DOHH2 (cell line): ENCODE measurements around the gene SENP6.
"Not testable (repeated sequence)": the region's sequence is repeated elsewhere in the genome, so short reads cannot be mapped to it uniquely, and the experiment has no call there.

Experiments used
- EZH2phosphoT487 ChIP-seq: fragments of 200-600 bp; sonication (generic); IDR thresholded peaks from 2 replicates; pipeline ENCODE4 v1.6.1; 2017; ENCODE audit warnings: borderline replicate concordance, mild to moderate bottlenecking, antibody characterized with exemption, low read length, moderate library complexity, mixed read lengths
- TF ChIP-seq, protein P1 (sequence below): fragments of 200-600 bp; sonication (generic); IDR thresholded peaks from one replicate; pipeline ENCODE4 v1.5.1; 2014; ENCODE audit warnings: antibody characterized with exemption, mild to moderate bottlenecking, low read depth, low read length; ENCODE audit not compliant: poor library complexity, severe bottlenecking

DNA sequence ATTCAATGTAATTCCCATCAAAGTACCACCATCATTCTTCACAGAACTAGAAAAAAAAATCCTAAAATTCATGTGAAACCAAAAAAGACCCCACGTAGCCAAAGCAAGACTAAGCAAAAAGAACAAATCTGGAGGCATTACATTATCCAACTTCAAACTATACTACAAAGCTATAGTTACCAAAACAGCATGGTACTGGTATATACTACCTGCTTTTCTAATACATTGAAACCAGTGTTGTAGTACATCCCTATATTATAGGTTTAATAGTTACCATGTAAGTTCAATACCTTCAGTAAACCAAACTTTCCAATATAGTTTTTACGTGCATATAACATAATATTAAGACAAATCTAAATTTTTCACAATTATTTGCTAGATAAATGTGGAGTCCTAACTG, 17.1 kb upstream of the SENP6 start:
- TF ChIP-seq, protein P1, sequence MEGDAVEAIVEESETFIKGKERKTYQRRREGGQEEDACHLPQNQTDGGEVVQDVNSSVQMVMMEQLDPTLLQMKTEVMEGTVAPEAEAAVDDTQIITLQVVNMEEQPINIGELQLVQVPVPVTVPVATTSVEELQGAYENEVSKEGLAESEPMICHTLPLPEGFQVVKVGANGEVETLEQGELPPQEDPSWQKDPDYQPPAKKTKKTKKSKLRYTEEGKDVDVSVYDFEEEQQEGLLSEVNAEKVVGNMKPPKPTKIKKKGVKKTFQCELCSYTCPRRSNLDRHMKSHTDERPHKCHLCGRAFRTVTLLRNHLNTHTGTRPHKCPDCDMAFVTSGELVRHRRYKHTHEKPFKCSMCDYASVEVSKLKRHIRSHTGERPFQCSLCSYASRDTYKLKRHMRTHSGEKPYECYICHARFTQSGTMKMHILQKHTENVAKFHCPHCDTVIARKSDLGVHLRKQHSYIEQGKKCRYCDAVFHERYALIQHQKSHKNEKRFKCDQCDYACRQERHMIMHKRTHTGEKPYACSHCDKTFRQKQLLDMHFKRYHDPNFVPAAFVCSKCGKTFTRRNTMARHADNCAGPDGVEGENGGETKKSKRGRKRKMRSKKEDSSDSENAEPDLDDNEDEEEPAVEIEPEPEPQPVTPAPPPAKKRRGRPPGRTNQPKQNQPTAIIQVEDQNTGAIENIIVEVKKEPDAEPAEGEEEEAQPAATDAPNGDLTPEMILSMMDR = not testable (repeated sequence)
- not testable (repeated sequence) for TF ChIP-seq EZH2phosphoT487
